Cardiac fibroblast (primary cell): Measurements from ENCODE around the gene PARD3B.

Experiments
- DNase-seq, 2 donors: peaks; one replicate each; pipeline versions ENCODE4 v3.0.0 to v3.0.0-alpha.2; 2010; ENCODE audit warnings: low read depth in 2 of 2
- H3K4me3 ChIP-seq, 2 donors: replicated peaks in 1 of 2; 1 replicate in 1 of 2; 2 replicates in 1 of 2; pipeline ENCODE4 v1.5.1; 2011; ENCODE audit warnings: low read depth in 2 of 2, low read length in 2 of 2, mild to moderate bottlenecking in 2 of 2, moderate library complexity in 1 of 2
- CTCF ChIP-seq: IDR thresholded peaks from one replicate; pipeline ENCODE4 v1.5.1; 2011; ENCODE audit warnings: low read depth, mild to moderate bottlenecking, low read length, inconsistent platforms

PARD3B gene

GRCh38 chr2:204900487-204900886, 355.2 kb downstream of the PARD3B start:
- DNase-seq, result no peak
- no peak for TF ChIP-seq CTCF
- no peak overlapping the region for H3K4me3 ChIP-seq

- no peak overlapping the region for H3K4me3 ChIP-seq
- DNase-seq, result peak in 1 of 2 donors; percentile 15
- TF ChIP-seq CTCF, result no peak
These were observed 355.6 kb downstream of the PARD3B start for GRCh38 chr2:204900910-204901309.

GRCh38 chr2:204901591-204901990, 356.3 kb downstream of the PARD3B start:
- TF ChIP-seq CTCF, result no peak
- DNase-seq, result no peak
- H3K4me3 ChIP-seq, result no peak overlapping the region

GRCh38 chr2:204909791-204910190, 364.5 kb downstream of the PARD3B start:
- no peak for DNase-seq
- H3K4me3 ChIP-seq, result no peak overlapping the region
- TF ChIP-seq CTCF, result no peak

- no peak overlapping the region for H3K4me3 ChIP-seq
- no peak for TF ChIP-seq CTCF
- no peak for DNase-seq
These were observed 368.0 kb downstream of the PARD3B start for GRCh38 chr2:204913312-204913711.

- H3K4me3 ChIP-seq, result no peak overlapping the region
- TF ChIP-seq CTCF, result no peak
- no peak for DNase-seq
These were observed 368.7 kb downstream of the PARD3B start for GRCh38 chr2:204913854-204914464.

GRCh38 chr2:204914708-204915107, 369.4 kb downstream of the PARD3B start:
- H3K4me3 ChIP-seq, result no peak overlapping the region
- no peak for TF ChIP-seq CTCF
- DNase-seq, result no peak
